Activated CD4-positive, CD25-positive, alpha-beta regulatory T cell treated with anti-CD3 and anti-CD28 coated beads, Interleukin-2, amount 50 U/mL, for 16 hours (primary cell): ENCODE measurements around the gene RAP1A.

Experiments
- DNase-seq: peaks from one replicate; pipeline ENCODE4 v3.0.0-alpha.2; 2020; ENCODE audit warnings: low read depth, low spot score

RAP1A gene

GRCh38 chr1:111719135-111719534 lies 99.5 kb downstream of the RAP1A start:
- no peak for DNase-seq

- no peak for DNase-seq
Observed at GRCh38 chr1:111719674-111720132, 100.1 kb downstream of the RAP1A start.

DNA sequence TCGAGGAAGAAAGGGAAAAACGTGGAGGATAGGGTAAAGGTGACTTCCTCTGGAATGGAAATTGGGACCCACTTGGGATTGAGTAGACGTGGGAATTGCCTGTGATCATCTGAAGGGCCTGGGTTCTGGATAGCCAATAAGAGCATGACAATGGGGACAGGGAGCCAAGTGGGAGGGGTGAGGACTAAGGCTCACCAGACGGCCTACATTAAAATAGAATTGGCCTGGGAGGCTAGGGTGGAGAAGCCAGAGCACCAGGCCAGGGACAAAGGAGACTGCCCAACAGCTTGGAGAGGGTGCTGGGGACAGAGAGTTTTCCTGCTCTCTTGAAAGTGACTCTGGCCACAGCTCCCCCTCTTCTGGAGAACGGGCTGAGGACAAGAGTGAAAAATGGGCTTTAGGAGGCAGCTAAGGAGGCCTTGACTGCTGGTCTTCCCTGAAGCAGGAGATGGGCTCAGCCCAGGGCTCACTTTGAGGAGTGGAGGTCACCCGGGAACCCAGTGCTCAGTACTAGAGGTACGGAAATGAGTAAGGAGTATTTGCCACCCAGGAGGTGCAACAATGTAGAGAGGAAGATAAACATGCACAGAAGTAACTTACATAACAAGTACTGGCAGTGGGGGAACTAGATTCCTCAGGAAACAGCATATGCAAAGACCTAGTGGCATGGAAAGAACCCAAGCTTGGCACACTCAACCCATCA lies 100.8 kb downstream of the RAP1A start:
- no peak for DNase-seq

- DNase-seq: no peak
Observed at GRCh38 chr1:111720977-111721786, 101.6 kb downstream of the RAP1A start.

GRCh38 chr1:111723091-111723806 lies 103.7 kb downstream of the RAP1A start:
- DNase-seq: no peak

DNA sequence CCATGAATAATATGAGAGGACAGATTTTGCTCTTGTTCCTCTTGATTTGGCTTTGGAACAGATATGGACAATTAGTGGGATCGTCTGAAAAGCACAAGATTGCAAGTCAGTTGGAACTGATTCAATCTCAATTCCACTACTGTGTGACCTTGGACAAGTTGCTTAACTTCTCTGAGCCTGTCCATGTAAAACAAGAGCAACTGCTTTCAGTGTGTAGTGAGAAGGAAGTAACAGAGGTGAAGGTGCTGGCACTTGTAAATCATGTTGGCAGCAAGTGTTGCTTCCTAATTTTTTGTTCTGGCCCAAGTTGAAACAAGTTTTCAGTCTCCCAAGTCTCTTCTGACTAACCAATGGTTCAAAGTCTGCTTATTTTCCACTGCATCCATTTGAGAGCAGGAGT lies 104.3 kb downstream of the RAP1A start:
- DNase-seq: no peak

- DNase-seq: no peak
Observed at GRCh38 chr1:111725192-111725591, 105.6 kb downstream of the RAP1A start.

GRCh38 chr1:111727056-111727455 lies 107.5 kb downstream of the RAP1A start:
- DNase-seq: no peak

GRCh38 chr1:111729271-111729921 lies 109.8 kb downstream of the RAP1A start:
- no peak for DNase-seq

DNA sequence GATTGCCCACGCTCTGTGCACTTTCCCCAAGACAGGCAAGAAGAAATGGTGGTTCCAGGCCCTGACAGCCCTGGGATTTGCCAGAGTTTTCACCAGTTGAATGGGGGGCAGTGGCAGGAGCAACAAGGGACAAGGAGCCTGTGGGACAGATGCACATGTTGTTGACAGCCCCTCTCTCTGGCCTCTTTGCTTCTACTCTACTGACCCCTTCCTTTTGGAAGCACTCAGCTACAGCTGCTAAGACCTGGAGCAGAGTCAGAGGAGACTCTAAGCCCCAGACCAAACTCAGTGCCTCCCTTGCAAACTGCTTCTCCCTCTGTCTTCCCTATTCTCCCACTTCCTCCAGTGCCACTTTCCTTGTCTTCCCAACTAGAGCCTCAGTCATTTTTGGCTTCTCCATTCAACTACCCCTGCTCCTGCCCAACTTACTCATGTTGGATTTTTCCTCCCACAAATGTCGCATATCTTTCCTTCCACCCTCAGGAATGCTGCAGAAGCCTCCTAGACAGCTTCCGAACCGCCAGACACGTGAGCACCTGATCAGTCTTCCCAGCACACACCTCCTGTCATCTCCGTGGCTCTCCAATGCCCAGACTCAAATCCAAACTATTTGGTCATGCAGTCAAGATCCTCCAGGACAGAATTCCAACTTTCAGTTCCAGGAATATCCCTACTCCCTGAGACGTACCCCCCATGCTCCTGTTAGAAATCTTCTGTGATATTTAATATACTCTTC lies 110.5 kb downstream of the RAP1A start:
- DNase-seq: no peak

DNA sequence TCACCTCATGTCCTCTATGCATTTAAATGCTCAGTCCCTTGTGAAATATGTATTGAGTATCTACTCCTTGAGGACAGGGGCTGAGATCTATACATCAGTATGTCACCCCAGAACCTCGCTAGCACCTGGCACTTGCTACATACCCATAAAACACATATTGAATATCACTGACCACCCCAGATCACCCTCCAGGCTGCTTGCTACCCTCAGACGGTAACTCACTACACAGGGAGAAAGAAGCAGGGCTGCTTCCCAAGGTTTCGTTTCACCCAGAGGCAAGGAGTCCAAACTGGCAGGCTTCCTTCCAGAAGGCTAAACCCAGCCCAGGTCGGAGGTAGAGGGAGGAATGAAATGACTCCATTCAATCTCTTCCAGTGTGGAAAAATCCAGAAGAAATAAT lies 111.1 kb downstream of the RAP1A start:
- no peak for DNase-seq

GRCh38 chr1:111731956-111732355 lies 112.4 kb downstream of the RAP1A start:
- DNase-seq: no peak

DNA sequence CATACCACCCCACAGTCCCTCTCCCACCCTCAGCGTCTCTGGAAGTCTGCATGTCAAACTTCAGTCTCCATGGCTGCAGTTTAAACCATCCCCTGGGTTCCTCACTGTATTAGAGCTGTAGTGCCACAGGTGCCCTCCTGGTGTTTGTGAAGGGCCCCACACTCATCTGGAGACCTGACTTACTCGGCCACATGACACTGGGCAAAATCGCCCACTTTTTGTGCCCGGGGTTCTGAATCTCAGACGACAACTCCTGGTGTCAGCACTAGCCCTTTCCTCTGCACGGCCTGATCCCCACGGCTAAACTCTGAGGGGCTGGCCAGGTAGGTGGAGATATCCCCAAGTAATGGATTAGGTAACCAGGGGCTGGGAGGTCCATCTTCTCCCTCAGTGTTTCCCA lies 113.1 kb downstream of the RAP1A start:
- no peak for DNase-seq

DNA sequence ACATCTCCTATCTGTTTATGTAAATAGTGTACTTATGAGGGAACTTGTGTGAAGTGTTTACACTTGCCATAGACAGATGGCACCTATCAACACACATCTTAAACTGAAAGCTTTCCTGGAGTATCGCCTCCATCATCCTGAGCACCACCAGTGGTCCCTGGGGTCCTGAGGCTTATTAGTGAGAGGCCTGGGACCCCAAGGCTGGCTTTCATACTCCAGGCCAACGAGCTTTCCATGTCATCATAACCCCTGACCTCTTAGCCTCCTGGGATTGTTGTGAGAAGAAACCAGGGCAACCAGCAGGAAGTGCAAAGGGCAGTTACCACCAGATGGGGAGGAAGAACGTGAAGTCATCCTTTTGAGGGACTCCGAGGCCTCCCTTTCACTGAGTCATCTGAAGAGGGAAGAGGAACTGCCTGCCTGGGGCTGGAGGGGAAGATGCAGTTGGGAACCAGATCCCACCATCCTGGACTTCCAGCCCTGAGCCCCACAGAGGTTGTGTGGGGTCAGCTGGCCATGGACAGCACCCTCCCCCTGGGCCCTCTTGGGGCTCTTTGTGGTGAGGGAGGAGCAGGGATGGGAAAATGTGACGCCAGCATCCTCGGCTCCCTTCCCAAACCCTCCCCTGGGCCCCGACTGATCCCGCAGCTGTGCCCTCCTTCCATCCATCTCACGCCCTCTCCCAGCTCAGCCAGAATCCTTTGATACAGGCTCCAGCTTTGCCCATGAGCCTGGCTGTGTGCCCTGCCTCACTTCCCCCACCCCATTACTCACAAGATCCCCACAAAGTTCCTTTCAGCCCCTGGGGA lies 113.8 kb downstream of the RAP1A start:
- no peak for DNase-seq

DNA sequence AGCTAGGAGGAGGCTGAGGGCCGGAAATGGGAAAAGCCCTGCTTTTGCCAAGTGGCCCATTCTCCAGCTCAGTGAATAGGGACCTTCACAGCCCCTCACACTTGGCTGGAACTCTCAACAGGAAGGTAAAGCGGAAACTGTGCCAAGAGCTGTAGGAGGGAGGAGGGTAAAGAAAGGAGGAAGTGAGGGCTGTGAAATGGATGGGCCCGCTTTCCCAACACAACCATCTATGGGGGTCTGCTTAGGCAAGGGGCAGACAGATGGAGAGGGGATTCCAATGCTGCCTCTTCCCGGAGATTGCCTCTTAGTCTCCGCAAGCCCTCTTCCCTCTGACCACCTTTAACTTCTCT lies 114.4 kb downstream of the RAP1A start:
- DNase-seq: no peak

GRCh38 chr1:111734426-111734825 lies 114.8 kb downstream of the RAP1A start:
- no peak for DNase-seq

- no peak for DNase-seq
Observed at GRCh38 chr1:111734856-111735255, 115.3 kb downstream of the RAP1A start.

GRCh38 chr1:111735321-111735720 lies 115.7 kb downstream of the RAP1A start:
- no peak for DNase-seq

DNA sequence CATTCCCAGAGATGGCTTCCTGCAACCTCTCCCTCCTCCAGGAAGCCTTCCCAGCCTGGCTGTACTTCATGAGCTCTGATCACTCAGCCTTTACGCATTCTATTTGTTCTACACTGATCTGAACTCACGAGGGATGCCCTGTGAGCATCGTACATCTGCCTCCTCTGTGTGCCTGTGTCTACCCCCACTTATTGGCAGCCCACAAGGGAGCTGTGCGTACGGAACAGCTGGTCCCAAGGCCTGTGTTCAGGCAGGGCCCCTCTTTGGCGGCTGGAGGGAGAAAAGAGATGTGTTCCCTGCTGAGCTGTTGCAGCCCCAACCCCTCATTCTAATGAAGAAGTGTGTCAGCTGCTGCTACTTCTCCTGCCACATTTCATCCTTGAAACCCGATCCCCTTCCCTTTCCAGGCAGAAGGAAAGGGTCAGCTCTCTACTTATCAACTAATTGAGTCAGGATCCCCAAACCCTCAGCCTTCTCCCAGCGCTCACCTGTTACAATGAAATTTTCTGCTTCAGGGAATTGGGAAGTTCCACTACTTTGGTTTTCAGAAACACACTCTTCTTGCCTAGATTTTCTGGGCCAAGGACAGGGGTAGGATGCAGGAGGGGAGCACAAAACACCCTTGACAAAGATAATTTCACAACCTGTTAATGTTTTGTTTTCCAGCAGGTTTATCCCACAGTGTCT lies 116.4 kb downstream of the RAP1A start:
- DNase-seq: no peak
